Measurements from ENCODE around the gene UNCX.
"Not testable (repeated sequence)": the region's sequence is repeated elsewhere in the genome, so short reads cannot be mapped to it uniquely, and the experiment has no call there.

Gene UNCX

GRCh38 chr7:1278543-1278942 is 45.9 kb downstream of the UNCX start:
- no peak for DNase-seq (ENCODE audit: low spot score)

- DNase-seq (ENCODE audit: low spot score), result no peak
Observed at GRCh38 chr7:1279041-1279440, 46.4 kb downstream of the UNCX start.

- DNase-seq (ENCODE audit: low spot score), result not testable (repeated sequence)
Observed at GRCh38 chr7:1279895-1280294, 47.2 kb downstream of the UNCX start.

GRCh38 chr7:1281068-1281467 is 48.4 kb downstream of the UNCX start:
- no peak for DNase-seq (ENCODE audit: low spot score)

GRCh38 chr7:1282679-1283078 is 50.0 kb downstream of the UNCX start:
- no peak for DNase-seq (ENCODE audit: low spot score)

GRCh38 chr7:1283337-1283736 is 50.7 kb downstream of the UNCX start:
- no peak for DNase-seq (ENCODE audit: low spot score)

GRCh38 chr7:1283941-1284742 is 51.5 kb downstream of the UNCX start:
- DNase-seq (ENCODE audit: low spot score), result no peak

GRCh38 chr7:1284743-1285458 is 52.2 kb downstream of the UNCX start:
- DNase-seq (ENCODE audit: low spot score), result no peak

- DNase-seq (ENCODE audit: low spot score), result no peak
Observed at GRCh38 chr7:1285556-1286301, 53.1 kb downstream of the UNCX start.

All from CD4-positive, alpha-beta T cell treated with Interleukin-6 at 100 ng/mL for 8 hours (primary cell).